Activated gamma-delta T cell treated with anti-CD3 and anti-CD28 coated beads, Interleukin-2, amount 50 U/mL, for 16 hours (primary cell): ENCODE measurements around the gene AGFG1.

ENCODE experiments used
- DNase-seq: peaks from one replicate; pipeline ENCODE4 v3.0.0-alpha.2; 2020; ENCODE audit warnings: low read depth

Gene AGFG1

GRCh38 chr2:227462462-227462951, 9.4 kb upstream of the AGFG1 start:
- DNase-seq: no peak

- no peak for DNase-seq
Observed at GRCh38 chr2:227462972-227463931, 8.7 kb upstream of the AGFG1 start.

GRCh38 chr2:227464361-227464760, 7.6 kb upstream of the AGFG1 start:
- no peak for DNase-seq

- no peak for DNase-seq
Observed at GRCh38 chr2:227464851-227465250, 7.1 kb upstream of the AGFG1 start.

GRCh38 chr2:227466887-227467600, 4.9 kb upstream of the AGFG1 start:
- no peak for DNase-seq

GRCh38 chr2:227471412-227471811, 544 bp upstream of the AGFG1 start:
- DNase-seq: no peak

GRCh38 chr2:227472265-227473121, 537 bp downstream of the AGFG1 start:
- peak; percentile 21 for DNase-seq

GRCh38 chr2:227473122-227473461, 1.1 kb downstream of the AGFG1 start:
- DNase-seq: no peak

- no peak for DNase-seq
Observed at GRCh38 chr2:227473806-227474205, 1.9 kb downstream of the AGFG1 start.

- no peak for DNase-seq
Observed at GRCh38 chr2:227474410-227474809, 2.5 kb downstream of the AGFG1 start.

- no peak for DNase-seq
Observed at GRCh38 chr2:227477291-227477690, 5.3 kb downstream of the AGFG1 start.

- no peak for DNase-seq
Observed at GRCh38 chr2:227479865-227480475, 8.0 kb downstream of the AGFG1 start.

GRCh38 chr2:227480528-227480927, 8.6 kb downstream of the AGFG1 start:
- DNase-seq: no peak

- no peak for DNase-seq
Observed at GRCh38 chr2:227482638-227483340, 10.8 kb downstream of the AGFG1 start.

GRCh38 chr2:227485429-227485828, 13.5 kb downstream of the AGFG1 start:
- DNase-seq: no peak

- no peak for DNase-seq
Observed at GRCh38 chr2:227486688-227487087, 14.7 kb downstream of the AGFG1 start.

GRCh38 chr2:227488045-227488444, 16.1 kb downstream of the AGFG1 start:
- DNase-seq: no peak

- no peak for DNase-seq
Observed at GRCh38 chr2:227491386-227491785, 19.4 kb downstream of the AGFG1 start.

GRCh38 chr2:227493524-227493923, 21.6 kb downstream of the AGFG1 start:
- no peak for DNase-seq

GRCh38 chr2:227497158-227497557, 25.2 kb downstream of the AGFG1 start:
- DNase-seq: no peak
